ENCODE data around the gene FAT1.

FAT1 gene

DNA sequence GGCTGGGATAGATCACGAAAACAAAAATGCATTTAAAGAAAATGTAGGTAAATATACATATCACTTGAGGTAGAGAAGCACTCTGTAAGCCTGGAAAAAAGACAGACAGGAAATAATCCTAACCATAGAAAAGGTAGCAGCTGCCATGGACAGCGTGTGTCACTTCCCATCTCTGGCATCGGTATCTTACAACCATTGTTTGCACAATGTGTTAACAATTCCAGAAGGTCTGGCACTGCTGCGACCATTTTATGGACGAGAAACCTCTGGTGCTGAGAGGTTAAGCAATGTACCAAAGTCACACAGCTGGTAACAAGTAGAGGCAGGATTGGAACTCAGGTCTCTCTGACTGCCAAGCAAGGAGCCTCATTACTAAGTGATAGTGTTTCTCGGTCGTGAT, 166.6 kb downstream of the FAT1 start:
- DNase-seq: no peak

DNA sequence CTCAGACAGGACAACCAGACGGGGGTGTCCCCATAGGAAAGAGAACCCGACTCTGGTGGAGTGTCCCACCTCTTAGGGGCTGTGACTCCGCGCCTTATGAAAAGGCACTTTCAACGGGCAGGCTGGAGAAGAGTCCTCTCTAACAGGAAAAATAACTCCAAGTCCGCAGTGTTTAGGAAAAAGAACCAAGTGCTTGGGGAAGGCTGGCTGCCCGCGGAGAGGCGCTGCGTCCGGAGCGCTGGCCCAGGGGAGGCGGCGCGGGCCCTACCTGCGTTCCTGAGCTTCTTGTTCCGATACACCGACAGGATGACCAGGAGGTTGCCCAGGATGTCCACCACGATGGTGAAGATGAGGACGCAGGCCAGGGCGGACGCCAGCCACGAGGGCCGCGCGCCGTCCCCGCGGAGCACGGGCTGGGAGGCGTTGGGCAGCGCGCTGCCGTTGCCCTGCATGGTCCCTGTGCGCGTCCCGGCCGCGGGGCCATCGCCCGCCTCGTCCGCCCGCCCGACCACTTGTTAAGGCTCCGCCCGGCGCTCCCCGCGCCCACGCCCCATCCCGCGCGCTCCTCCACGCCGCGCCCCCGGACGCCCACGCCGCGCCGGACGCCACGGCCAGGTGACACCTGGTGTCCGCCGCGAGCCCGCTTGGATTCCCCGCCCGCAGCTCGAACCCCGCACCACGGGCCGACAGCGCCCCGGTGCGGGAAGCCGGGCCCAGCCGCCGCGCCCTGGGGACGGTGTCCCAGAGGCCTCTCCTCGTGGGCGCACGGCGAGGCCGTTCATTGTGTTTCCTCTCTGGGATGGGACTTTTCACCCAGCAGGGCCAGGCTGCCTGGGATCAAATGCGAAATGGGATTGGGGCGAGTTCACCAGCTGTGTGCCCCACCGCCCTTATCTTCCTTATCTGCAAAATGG, 168.5 kb downstream of the FAT1 start, which contains the start of gene MTNR1A:
MTNR1A (minus strand) TSS at position 654 of the 914 bp plus-strand sequence; CDS start at position 452, 202 bp downstream.
- no peak for DNase-seq

DNA sequence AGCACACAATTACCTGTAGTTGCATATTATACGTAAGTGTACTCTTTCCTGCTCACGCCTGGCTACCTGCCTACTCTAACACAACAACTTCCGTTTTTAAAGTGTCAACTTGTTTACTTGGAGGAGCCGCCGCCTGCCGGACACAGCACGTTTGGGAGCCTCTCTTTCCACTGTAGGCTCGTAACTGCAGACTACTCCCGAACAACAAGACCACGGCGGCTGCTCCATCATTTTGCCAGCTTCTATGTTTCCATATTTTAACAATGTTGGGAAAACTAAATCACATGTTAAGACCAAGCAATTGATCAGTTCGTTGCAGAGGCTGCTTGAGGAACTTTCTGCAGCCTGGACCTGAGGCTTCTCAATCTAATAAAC, 169.1 kb downstream of the FAT1 start:
- no peak for DNase-seq

DNA sequence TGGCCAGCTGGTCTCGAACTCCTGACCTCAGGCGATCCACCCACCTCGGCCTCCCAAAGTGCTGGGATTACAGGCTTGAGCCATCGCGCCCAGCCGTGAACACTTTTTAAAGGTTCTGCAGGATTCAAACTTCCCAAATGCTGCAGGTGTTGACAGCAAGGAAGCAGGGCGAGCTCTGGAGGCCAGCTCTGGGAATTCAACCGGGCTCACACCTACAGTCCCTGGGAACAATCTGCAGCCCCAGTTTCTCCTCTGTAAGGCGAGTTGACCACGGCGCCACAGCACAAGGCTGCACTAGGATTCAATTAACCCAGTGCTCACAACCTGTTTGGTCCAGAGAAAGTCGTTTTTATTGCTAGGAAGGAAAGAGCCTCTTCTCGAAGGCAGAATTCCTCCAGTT, 169.9 kb downstream of the FAT1 start:
- DNase-seq: no peak

DNA sequence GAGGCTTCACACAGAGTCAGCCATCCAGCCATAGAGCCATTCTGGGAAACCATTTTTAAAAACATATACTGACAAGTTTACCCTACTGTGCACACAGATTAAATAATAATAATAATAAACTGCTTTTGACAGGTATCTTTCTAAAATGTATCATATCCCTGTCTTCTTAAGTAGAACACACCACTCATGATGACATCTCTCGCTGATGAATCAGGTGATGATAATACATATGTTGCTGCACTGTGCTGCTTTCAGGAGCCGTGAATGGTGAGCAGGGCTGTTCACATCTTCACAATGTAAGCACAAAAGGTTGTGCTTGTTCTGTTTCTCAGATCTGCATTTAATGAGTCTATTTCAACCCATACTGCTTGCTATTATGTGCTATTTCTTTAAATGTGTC, 171.8 kb downstream of the FAT1 start:
- no peak for DNase-seq

DNA sequence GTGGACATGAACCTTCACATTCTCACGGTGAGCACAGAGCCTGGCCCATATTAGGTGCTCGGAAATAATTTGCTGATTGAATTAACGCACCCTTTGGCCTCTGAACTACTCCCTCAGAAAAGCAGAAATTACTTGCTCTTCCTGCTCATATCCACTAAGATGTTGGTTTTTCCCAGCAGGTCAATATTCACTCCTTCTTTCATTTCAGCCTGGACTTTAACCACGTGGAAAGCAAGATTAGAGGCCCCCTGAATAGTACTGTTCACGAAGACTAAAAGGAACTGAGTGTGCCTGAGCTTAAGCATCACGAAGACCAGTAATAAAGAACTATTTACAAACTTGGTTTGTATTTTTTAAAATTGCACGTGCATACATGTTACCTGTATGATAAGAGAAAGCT, 178.2 kb downstream of the FAT1 start:
- no peak for DNase-seq

DNA sequence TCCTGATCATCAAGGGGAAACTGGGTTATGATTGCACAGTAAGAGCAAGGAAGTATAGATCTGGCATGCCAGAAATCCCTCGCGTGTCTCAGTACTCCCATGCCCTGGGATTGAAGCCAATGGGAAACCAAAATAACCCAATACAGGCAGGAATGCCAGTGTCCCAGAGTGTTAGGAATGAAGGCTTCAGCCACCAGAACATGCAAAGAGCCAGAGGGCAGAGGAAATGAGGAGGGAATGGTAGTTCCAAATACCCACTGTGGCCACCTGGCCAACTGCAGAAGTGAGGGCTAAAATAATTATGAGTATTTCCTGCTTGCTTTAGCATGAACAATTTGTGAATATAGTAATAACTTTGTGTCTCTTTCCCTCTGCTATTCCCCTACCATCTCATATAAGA, 180.4 kb downstream of the FAT1 start:
- no peak for DNase-seq

DNA sequence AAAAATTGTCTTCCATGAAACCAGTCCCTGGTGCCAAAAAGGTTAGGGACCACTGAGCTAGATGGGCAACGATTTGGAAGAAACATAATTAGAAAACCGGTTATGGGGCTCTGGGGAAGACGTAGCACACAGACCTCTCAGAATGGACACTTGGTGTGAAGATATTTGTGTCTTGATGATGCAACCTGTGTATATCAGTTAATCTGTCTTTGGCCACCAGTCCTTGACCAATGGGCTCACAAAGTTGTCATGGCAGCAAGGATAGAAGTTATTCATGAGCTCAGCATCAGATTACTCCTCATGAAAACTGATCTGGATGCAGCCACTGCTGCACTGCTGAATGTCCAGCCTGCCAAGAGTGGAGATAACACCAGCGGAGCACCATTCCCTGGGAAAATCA, 181.9 kb downstream of the FAT1 start:
- DNase-seq: no peak

DNA sequence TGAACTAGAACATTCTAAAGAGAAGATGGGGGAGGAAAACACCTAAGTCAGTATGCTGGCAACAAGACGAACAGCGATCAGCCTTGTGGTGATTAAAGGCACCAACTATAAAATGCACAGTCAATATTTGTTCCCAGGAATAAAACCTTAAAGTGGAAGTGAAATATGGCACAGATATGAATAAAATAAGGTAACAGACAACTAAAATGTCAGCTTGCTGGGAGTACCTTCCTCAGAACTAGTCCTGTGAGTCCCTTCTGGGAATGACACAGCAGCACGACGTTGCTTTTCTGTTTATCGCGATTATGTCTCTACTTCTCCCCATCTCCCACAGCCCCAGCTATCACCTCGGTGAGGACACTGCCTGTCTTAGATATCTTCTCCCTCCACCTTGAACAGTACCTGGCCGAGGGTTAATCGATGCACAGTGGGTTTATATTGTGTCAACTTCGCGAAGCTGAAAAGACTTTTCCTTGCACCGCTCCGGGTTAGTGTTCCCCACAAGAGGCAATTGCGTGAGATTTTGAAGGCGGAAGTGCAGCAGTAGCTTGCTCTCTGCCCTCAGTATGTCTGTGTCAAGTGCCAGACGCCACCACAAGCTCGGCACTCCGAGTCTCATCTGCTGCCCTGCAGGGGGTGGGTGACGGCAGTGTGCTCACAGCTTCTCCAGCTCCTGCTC, 185.7 kb downstream of the FAT1 start:
- no peak for DNase-seq

Measured in hippocampal formation (tissue), 2 donors.